Right ventricle myocardium inferior (tissue), 1 donor: ENCODE measurements around the gene NUDT14. TPM values are rescaled to one million over a fixed set of nuclear protein-coding genes. Genes with fewer than 3 reads are reported as not detected.
A peak's percentile ranks its signal among the peaks of the same experiment; 100 is the strongest.

Source experiments
- ATAC-seq: fragments of 200-7000 bp; cut with Tn5 transposase; one replicate; pipeline ENCODE4 v1.9.1; 2020; ENCODE audit warnings: mild to moderate bottlenecking, moderate library complexity
- DNase-seq: peaks from one replicate; pipeline ENCODE4 v3.0.0; 2021; ENCODE audit errors: missing footprints
- intact Hi-C: fragments of 100-400 bp; cut with DNase I; formaldehyde crosslinking; loops from one replicate; pipeline ENCODE4 v1.11.0; 2022
- microRNA-seq: library from miRNA; unstranded; fragments of <30 nt; microRNA quantifications from one replicate; pipeline ENCODE4 v1.2.0, GENCODE V29; 2020
- total RNA-seq: library from RNA; stranded (reverse); fragmentation: NEBNext Ultra II Directional; extraction: Animal tissue kit (Norgen Biotek cat#: 25700); gene quantifications from one replicate; pipeline ENCODE4 v1.2.1, GENCODE V29; 2021
- donor health status: DM: no; HTN: yes; CAD: no; lungs with severe emphysema.

Gene NUDT14
- total RNA-seq, 1 donor from 2014 or later = 33.9 TPM

GRCh38 chr14:105131241-105131640 is 49.9 kb downstream of the NUDT14 start:
- intact Hi-C loops = no loop called here
- DNase-seq = no peak
- ATAC-seq = no peak

DNA sequence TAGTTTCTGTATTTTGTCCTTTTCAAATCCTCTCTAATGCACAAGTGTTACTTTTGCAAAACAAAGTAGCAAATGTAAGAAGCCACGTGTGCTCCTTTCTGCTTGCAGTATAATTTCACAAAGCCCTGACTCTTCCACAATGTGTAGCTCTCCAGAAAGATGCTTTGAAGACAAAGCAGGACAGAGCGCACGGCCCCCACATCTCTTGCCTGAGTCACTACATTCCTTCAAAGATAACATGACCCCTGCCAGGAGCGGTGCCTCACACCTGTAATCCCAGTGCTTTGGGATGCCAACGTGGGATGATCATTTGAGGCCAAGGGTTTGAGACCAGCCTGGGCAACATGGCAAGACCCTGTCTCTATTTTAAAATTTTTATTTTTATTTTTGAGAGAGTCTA is 53.1 kb downstream of the NUDT14 start:
- DNase-seq = no peak
- no peak for ATAC-seq
- intact Hi-C loops = no loop called here

DNA sequence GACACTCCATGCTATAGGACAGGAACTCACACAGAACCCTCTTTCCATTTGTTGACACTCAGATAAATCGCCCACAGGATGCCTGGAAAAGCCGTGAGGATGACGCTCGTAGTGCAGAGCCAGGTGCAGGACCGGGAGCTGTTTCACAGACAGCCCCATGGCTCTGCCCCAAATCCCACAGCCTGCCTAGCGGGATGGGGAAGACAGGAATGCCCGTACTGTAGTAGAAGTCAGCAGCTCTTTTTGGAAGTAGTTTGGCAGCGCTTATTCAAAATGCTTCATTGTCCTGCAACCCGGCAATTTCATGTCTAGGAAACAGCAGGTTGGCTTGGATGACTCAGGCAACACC is 54.2 kb downstream of the NUDT14 start:
- intact Hi-C loops = no loop called here
- ATAC-seq (no peak), DNase-seq (no peak)

DNA sequence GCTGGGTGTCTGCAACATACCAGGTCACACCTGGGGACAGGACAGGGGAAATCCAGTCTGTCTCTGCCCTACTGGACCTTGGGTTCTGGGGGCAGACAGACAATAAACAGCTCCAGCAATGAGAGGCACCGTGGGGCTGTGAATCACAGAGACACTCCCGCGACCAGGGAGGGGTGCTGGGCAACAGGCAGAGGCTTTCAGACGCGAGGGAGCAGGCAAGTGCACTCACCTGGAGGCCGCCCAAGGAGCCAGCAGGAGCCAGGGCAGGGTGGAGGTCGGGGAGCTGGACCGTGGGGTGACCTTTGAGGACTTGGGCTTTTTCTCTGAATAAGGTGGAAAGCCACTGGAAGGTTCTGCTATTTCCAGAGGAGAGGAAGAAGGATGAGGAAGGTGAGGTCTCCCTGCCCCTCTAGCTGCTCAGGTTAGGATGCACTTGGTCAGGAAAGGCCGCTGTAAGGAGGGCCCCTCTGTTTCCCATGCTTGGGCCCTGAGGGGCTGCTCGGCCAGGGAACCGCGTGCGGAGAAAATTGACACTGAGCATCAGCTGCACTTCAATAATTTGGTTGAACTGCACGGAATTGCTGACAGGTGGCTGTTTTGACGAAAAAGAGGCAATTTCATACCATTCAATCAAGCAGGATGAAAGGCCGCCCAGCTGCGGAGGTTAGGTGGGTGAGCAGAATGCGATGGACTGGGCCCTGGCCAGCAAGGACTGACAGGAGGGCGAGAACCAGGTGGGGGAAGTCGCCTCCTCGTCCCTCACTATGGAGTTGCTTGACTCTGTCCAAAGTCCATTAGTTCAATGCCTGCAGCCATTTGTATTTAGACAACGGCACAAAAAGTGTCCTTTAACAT is 54.8 kb downstream of the NUDT14 start:
- DNase-seq (peak; percentile 45), ATAC-seq (no peak)
- intact Hi-C loops = no loop called here

DNA sequence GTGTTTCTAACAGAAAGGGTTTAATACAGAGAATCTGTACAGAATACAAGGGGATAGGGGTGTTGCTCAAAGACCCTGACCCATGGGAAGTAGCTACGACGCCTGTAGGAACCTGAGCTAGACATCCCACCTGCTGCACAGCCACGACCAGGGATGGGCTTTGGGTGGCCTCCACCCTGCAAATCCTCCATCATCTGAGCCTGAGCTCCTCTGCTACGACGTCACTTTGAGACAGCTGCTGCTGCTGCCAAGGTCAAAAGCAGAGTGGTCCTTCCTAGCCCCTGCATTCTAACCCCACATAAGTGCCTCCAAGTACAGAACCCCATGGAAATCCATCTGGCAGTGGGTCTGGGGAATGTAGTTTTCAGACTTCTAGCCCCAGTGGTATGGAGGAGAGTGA is 56.3 kb downstream of the NUDT14 start:
- no peak for ATAC-seq
- DNase-seq = no peak
- intact Hi-C loops = no loop called here

DNA sequence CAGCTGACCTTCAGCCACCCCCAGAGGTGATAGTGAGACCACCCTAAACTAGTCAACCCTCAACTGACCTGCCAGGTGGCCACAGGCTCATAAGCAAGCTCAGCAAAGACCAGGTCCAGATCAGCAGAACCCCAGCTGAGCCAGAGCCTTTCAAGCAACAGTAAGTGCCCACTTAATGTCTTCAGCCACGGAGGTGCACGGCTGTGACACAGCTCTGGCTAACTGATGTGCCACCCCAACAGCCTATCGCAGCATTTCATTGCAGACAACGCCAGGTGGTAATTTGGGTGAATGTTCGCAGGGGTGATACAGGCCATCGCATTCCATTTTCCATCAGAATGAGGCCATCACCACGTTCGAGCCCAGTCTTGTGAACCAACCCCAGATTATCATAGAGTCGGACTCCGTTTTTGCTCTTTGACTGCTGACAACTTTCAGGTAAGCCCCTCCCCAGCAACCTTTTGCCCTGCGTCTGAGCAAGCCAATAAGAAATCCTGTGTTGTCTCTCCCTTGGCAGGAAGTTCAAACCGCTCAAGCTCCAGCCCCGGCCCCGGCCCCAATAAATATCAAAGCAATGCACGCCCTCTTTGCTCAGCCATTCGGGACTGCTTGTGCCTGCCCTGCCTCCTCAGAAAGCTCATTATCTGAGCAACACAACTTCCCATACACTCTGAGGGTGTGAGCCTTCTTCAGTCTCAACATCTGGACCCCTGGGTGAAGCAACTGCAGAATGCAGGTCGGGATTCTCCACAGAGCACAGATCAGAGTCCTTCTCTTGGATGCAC is 56.9 kb downstream of the NUDT14 start:
- peak; percentile 34 for DNase-seq
- no peak for ATAC-seq
- intact Hi-C loops = no loop called here

DNA sequence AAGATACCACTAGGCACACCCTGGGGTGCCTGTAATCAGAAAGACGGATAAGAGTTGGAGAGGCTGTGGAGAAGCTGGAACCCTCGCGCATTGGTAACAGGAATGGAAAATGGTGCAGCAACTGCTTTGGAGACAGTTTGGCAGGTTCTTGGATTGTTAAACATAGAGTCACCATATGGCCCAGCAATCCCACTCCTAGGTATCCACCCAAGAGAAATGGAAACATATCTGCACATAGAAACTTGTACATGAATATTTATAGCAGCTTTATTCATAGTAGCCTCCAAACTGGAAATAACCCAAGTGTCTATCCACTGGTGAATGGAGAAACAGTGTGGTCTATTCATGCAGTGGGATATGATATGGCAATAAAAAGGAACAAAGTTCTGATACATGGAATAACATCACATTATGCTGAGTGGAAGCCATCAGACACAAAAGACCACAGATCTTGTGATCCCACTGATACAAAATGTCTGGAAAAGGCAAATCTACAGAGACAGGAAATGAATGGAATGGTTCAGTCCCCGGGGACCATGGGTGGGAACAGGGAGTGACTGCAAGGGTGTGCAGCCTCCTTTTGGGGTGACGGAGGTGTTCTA is 57.9 kb downstream of the NUDT14 start:
- no peak for ATAC-seq
- DNase-seq = no peak
- intact Hi-C loops = no loop called here

Small RNA genes lying within 50 kb of the gene (microRNA-seq; reads per million reads assigned to microRNA genes)
- not detected for gene MIR6765

Other genes starting within 250 kb of the NUDT14 start
- 2.5 TPM for gene AHNAK2, start 202.9 kb downstream of the NUDT14 start, total RNA-seq
- gene CLBA1, start 195.5 kb downstream of the NUDT14 start, total RNA-seq = 1.9 TPM
- 3.1 TPM for gene CDCA4, start 160.2 kb downstream of the NUDT14 start, total RNA-seq
- gene GPR132, start 115.9 kb downstream of the NUDT14 start, total RNA-seq = 0.89 TPM
- gene JAG2, start 12.5 kb downstream of the NUDT14 start, total RNA-seq = 34.6 TPM
- gene BTBD6, start 67.2 kb upstream of the NUDT14 start, total RNA-seq = 48.8 TPM
- 19.0 TPM for gene BRF1, start 119.7 kb upstream of the NUDT14 start, total RNA-seq
- gene PACS2, start 133.4 kb upstream of the NUDT14 start, total RNA-seq = 69.1 TPM
- gene TEX22, start 217.2 kb upstream of the NUDT14 start, total RNA-seq = 2.4 TPM
- 192 TPM for gene MTA1, start 238.5 kb upstream of the NUDT14 start, total RNA-seq